ENCODE data around the gene EEFSEC.

Gene EEFSEC

GRCh38 chr3:128279601-128279880 lies 126.3 kb downstream of the EEFSEC start:
- Mint-ChIP-seq H3K27ac (peak overlapping the region; percentile 92 to 96 (median 94)), H3K4me1 (peaks cover 83% of the 10 kb centered on the region), H3K9me3 (no peaks in the 10 kb centered on the region), H3K27me3 (ENCODE audit: low read depth) (no peaks in the 10 kb centered on the region), H3K36me3 (ENCODE audit: low read depth) (no peaks in the 10 kb centered on the region), H3K4me3 (peak overlapping the region in 1 of 3 experiments; percentile 22)
- no peak for TF ChIP-seq CTCF (IDR thresholded peaks at IDR 0.05; ENCODE audit: unreplicated experiment in 3 of 3)

- peak overlapping the region; percentile 11 to 52 (median 15) for H3K4me3 Mint-ChIP-seq
- H3K9me3 Mint-ChIP-seq = no peaks in the 10 kb centered on the region
- peaks cover 81% of the 10 kb centered on the region for H3K4me1 Mint-ChIP-seq
- no peak for TF ChIP-seq CTCF (IDR thresholded peaks at IDR 0.05; ENCODE audit: unreplicated experiment in 3 of 3)
- H3K27ac Mint-ChIP-seq = peak overlapping the region; percentile 92 to 96 (median 94)
- H3K27me3 Mint-ChIP-seq (ENCODE audit: low read depth) = no peaks in the 10 kb centered on the region
- no peaks in the 10 kb centered on the region for H3K36me3 Mint-ChIP-seq (ENCODE audit: low read depth)
Measured at GRCh38 chr3:128280481-128281052, 127.3 kb downstream of the EEFSEC start.

- H3K4me1 Mint-ChIP-seq = peaks cover 81% of the 10 kb centered on the region
- TF ChIP-seq CTCF (IDR thresholded peaks at IDR 0.05; ENCODE audit: unreplicated experiment in 3 of 3) = no peak
- H3K27ac Mint-ChIP-seq = peak overlapping the region; percentile 92 to 96 (median 94)
- no peaks in the 10 kb centered on the region for H3K9me3 Mint-ChIP-seq
- no peaks in the 10 kb centered on the region for H3K27me3 Mint-ChIP-seq (ENCODE audit: low read depth)
- H3K36me3 Mint-ChIP-seq (ENCODE audit: low read depth) = no peaks in the 10 kb centered on the region
- H3K4me3 Mint-ChIP-seq = peak overlapping the region in 2 of 3 experiments; percentile 11 to 15
Measured at GRCh38 chr3:128281056-128281455, 127.8 kb downstream of the EEFSEC start.

GRCh38 chr3:128281461-128282367 lies 128.4 kb downstream of the EEFSEC start:
- Mint-ChIP-seq H3K27me3 (ENCODE audit: low read depth) (no peaks in the 10 kb centered on the region), H3K4me1 (peaks cover 80% of the 10 kb centered on the region), H3K36me3 (ENCODE audit: low read depth) (no peaks in the 10 kb centered on the region), H3K27ac (peak overlapping the region; percentile 92 to 96 (median 94)), H3K4me3 (no peak overlapping the region), H3K9me3 (no peaks in the 10 kb centered on the region)
- TF ChIP-seq CTCF (IDR thresholded peaks at IDR 0.05; ENCODE audit: unreplicated experiment in 3 of 3) = no peak

- Mint-ChIP-seq H3K4me1 (peaks cover 76% of the 10 kb centered on the region), H3K9me3 (no peaks in the 10 kb centered on the region), H3K4me3 (no peak overlapping the region), H3K27ac (peak overlapping the region; percentile 68 to 96 (median 94)), H3K36me3 (ENCODE audit: low read depth) (peaks cover 5% of the 10 kb centered on the region), H3K27me3 (ENCODE audit: low read depth) (no peaks in the 10 kb centered on the region)
- TF ChIP-seq CTCF (IDR thresholded peaks at IDR 0.05; ENCODE audit: unreplicated experiment in 3 of 3) = no peak
Measured at GRCh38 chr3:128282380-128283196, 129.3 kb downstream of the EEFSEC start.

All from nephron (organoid).